ENCODE results near the gene SLC30A5.
"Not testable (repeated sequence)": the region's sequence is repeated elsewhere in the genome, so short reads cannot be mapped to it uniquely, and the experiment has no call there.

The SLC30A5 gene

DNA sequence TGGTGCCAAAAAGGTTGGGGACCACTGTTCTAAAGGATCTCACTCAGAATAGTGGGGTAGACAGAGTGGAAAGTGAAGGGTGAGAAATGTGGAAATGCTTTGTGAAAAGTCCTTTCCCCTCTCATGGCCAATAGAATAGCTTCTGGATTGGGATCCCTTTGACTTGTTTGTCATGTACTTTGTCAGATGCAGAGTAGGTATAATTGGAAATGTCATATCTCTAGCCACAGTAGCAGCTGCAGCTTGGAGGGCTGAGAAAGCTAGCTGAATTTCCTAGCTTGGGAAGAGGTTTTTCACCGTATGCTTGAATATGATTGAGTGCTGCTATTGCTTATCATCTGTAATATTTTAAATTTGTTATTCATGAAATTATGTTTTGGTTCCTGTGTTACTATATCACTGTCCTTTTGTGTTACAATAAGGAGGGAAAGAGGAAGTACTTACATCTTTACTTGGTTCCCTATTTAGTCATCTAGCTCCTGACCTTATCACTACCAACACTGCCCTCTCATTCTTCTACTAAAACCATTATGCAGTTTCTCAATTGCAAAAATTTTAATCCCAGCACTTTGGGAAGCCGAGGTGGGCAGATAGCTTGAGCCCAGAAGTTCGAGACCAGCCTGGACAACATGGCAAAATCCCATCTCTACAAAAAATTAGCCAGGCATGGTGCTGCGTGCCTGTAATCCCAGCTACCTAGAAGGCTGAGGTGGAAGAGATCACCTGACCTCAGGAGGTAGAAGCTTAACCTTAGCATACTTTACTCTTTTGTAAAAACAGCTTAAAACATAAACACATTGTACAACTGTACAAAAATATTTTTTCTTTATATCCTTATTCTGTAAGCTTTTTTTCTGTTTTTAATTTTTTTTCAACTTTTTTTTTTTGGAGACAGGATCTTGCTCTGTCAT is 12.4 kb downstream of the SLC30A5 start:
- DNase-seq, result no peak

GRCh38 chr5:69108367-69108766 is 14.6 kb downstream of the SLC30A5 start:
- not testable (repeated sequence) for DNase-seq

- DNase-seq, result no peak
Observed at GRCh38 chr5:69113851-69114250, 20.0 kb downstream of the SLC30A5 start.

DNA sequence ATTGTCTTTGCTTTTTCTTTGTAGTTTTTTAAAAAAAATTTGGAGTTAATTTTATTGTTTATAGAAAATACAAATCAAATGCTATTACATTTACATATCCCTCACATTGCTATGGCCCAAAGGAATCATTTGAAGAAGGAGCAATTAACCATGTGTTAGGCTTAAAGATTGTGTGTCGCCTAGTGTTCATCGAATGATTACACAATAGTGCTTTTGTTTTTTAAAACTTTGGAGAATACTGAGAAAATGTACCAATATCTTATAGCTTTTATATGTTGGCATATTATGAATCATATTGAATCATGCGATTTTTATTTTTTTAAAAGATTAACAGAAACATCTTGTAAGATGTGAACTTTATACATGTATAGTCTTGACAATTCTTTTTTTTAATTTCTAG is 21.7 kb downstream of the SLC30A5 start:
- no peak for DNase-seq

DNA sequence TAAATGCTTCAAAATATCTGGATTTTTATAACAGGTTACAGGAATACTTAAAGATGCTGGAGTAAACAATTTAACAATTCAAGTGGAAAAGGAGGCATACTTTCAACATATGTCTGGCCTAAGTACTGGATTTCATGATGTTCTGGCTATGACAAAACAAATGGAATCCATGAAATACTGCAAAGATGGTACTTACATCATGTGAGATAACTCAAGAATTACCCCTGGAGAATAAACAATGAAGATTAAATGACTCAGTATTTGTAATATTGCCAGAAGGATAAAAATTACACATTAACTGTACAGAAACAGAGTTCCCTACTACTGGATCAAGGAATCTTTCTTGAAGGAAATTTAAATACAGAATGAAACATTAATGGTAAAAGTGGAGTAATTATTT is 35.6 kb downstream of the SLC30A5 start:
- DNase-seq, result no peak

DNA sequence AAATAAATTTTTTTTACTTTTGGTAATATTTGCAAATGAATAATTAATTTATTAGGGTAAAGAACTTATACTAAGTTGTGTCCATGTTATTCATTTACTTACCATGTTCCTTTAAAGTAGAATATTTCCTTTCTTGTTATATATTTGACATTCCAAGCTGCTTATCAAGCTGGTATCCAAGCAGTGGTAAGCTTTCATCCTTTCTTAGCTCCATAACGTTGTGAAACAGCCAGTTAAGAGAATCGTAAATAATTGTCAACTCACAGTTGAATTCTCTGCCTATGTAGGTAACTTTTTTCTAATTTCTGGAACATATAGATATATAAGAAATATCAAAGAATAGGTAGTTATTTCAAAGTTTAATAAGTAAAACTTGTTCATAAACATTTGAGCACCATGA is 36.4 kb downstream of the SLC30A5 start:
- DNase-seq, result no peak

DNA sequence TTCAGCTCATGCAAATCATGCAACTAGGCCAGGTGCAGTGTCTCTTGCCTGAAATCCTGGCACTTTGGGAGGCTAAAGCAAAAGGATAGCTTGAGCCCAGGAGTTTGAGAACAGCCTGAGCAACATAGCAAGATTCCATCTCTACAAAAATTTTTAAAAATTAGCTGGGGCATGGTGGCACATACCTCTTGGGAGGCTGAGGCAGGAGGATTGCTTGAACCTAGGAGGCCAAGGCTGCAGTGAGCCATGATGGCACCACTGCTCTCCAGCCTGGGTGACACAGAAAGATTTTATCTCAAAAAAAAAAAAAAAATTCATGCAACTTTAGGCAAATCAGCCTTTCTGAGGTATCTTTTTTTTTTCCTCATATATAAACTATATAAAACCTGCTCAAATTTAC is 37.5 kb downstream of the SLC30A5 start:
- DNase-seq, result no peak

DNA sequence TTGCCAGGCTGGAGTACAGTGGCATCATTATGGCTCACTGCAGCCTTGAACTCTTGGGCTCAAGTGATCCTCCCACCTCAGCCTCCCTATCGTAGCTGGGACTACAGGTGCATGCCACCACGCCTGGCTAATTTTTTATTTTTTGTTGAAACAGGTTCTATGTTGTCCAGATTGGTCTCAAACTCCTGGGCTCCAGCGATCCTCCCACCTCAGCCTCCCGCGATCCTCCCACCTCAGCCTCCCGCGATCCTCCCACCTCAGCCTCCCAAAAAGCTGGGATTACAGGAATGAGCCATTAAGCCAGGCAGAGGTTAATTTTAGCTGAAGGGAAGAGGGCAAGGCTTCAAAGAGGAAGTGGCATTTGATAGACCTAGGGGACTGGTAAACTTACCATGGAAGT is 40.3 kb downstream of the SLC30A5 start:
- no peak for DNase-seq

DNA sequence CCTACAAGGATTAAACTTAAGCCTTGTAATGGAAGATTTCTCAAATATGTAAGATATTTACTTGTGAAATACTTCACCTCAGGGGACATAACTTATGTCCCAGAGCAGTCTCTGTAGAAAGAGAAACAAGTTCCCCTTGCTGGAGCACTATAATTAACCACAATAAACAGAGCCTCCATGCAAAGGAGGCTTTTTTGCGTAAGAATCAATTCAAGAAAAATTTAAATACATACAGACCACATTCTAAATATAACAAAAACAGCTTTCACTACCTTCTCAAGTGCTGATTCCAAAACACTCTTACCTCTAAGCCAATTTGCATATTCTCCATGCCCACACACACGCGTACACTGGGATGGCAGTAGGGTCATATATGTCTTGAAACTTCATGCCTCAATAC is 42.5 kb downstream of the SLC30A5 start:
- DNase-seq, result no peak

DNA sequence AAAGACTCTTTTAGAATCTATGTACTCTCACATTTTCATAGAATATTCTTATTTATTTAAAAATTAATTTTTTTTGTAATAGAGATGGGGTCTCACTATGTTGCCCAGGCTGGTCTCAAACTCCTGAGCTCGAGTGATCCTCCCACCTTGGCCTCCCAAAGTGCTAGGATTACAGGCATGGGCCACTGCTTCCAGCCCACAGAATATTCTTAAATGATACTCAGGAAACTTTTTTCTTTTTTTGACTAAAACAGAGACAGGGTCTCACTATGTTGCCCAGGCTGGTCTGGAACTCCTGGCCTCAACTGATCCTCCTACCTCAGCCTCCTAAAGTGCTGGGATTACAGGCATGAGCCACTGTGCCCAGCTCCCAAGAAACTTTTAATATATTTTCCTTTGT is 43.4 kb downstream of the SLC30A5 start:
- DNase-seq, result not testable (repeated sequence)

DNA sequence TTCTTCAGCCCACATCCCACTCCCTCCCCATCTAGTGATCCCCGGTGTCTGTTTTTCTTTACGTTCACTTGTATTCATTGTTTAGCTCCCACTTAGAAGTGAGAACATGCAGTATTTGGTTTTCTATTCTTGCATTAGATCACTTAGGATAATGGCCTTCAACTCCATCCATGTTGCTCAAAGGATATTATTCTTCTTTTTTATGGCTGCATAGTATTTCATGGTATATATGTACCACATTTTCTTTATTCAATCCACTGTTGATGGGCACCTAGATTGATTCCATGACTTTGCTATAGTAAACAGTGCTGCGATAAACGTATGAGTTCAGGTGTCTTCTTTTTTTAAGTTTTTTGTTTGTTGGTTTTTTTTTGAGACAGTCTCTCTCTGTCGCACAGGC is 44.0 kb downstream of the SLC30A5 start:
- DNase-seq, result no peak

- DNase-seq, result no peak
Observed at GRCh38 chr5:69138766-69139165, 45.0 kb downstream of the SLC30A5 start.

GRCh38 chr5:69140239-69140638 is 46.4 kb downstream of the SLC30A5 start:
- not testable (repeated sequence) for DNase-seq

- DNase-seq, result no peak
Observed at GRCh38 chr5:69140827-69141226, 47.0 kb downstream of the SLC30A5 start.

DNA sequence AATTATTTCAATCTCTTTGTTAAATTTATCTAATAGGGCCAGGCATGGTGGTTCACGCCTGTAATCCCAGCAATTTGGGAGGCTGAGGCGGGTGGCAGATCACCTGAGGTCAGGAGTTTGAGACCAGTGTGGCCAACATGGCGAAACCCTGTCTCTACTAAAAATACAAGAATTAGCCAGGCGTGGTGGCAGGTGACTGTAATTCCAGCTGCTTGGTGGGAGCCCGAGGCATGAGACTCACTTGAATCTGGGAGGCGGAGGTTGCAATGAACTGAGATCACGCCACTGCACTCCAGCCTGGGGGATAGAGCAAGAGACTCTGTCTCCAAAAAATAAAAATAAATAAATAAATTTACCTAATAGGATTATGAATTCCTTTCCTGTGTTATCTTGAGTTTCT is 54.8 kb downstream of the SLC30A5 start:
- not testable (repeated sequence) for DNase-seq

- DNase-seq, result no peak
Observed at GRCh38 chr5:69148981-69149675, 55.3 kb downstream of the SLC30A5 start.

GRCh38 chr5:69149676-69150010 is 55.8 kb downstream of the SLC30A5 start:
- DNase-seq, result no peak

GRCh38 chr5:69152731-69153130 is 58.9 kb downstream of the SLC30A5 start:
- DNase-seq, result no peak

GRCh38 chr5:69156456-69156855 is 62.6 kb downstream of the SLC30A5 start:
- DNase-seq, result no peak

DNA sequence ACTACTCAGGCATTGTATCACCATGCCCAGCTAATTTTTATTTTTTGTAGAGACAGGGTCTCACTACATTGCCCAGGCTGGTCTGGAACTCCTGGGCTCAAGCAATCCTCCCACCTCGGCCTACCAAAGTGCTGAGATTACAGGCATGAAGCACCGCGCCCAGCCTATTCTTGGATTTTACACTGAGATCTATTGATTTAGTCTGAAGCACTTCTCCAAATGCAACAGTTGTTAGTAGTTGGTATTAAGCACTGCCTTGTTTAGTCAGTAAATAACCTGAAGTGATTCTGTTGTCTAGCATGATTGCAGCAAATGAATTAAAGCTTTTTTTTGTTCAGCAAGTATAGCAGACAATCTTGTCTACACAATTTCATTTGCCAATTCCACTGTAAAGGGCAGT is 64.2 kb downstream of the SLC30A5 start:
- no peak for DNase-seq

DNA sequence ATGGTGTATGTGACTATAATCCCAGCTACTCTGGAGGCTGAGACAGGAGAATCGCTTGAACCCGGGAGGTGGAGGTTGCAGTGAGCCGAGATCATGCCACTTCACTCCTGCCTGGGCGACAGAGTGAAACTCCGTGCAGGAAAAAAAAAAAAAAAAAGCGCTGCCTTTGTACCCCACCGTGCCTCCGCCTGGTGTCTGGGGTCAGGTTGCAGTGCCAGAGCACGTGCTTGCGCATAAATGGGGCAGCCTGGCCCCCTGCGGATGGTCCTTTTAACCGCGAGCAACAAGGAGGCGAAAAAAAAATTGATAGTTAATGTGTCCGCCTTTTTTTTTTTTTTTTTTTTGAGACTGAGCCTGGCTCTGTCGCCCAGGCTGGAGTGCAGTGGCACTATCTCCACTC is 66.8 kb downstream of the SLC30A5 start:
- DNase-seq, result no peak

GRCh38 chr5:69166686-69167492 is 73.1 kb downstream of the SLC30A5 start, which contains the start of gene CCNB1:
CCNB1 (plus strand) TSS chr5:69167150; CDS start chr5:69167263, 113 bp downstream.
- DNase-seq, result peak; percentile 92

DNA sequence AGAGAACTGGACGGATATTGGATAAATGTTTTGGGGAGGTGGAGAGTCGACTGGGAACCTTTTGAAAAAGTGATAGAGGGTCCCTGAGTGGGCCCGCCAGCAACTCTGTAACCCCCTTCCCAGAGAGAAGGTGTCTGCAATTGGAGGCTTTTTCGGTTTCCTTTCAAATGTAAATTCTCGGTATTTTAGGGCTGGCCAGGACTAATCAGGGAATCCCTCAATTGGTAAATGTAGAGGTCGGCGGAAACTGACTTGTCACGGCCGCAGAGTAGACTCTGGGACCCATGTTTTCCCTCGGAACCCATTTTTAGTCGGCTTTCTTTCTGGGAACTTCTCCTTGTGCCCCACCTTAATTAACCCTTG is 73.7 kb downstream of the SLC30A5 start:
- DNase-seq, result no peak

DNA sequence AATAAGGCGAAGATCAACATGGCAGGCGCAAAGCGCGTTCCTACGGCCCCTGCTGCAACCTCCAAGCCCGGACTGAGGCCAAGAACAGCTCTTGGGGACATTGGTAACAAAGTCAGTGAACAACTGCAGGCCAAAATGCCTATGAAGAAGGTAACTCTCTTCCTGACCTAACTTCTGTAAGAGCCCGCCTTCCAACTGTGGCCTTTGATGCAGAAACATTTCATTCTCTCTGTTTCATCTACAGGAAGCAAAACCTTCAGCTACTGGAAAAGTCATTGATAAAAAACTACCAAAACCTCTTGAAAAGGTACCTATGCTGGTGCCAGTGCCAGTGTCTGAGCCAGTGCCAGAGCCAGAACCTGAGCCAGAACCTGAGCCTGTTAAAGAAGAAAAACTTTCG is 74.1 kb downstream of the SLC30A5 start:
- no peak for DNase-seq

Measured in NCI-H1694 (cell line).